Keratinocyte (primary cell): Measurements from ENCODE around the gene CASP6. TPM values are rescaled to one million over a fixed set of nuclear protein-coding genes. Genes with fewer than 3 reads are reported as not detected.

Experiments
- DNase-seq: peaks from one replicate; pipeline ENCODE4 v3.0.0-alpha.2; 2011; ENCODE audit warnings: low read depth, missing footprints, low spot score
- FAIRE-seq: peaks from 2 replicates; lab custom pipeline; 2011; peaks lifted over from hg19 to GRCh38; lab: Jason Lieb, UNC
- H2AFZ ChIP-seq: 2 replicates; pipeline ENCODE4 v1.6.0; 2012; ENCODE audit warnings: low read length, control low read depth, inconsistent platforms; ENCODE audit not compliant: control insufficient read depth
- H3K27ac ChIP-seq: 2 replicates; pipeline ENCODE4 v1.5.1; 2011; ENCODE audit warnings: low read length; ENCODE audit not compliant: control insufficient read depth, insufficient read depth
- H3K27me3 ChIP-seq: 3 replicates; pipeline ENCODE4 v1.6.0; 2011; ENCODE audit warnings: low read length; ENCODE audit not compliant: control insufficient read depth, insufficient read depth; ENCODE audit errors: extremely low read depth
- H3K36me3 ChIP-seq, 2 experiments: 2 replicates in 1 of 2; 3 replicates in 1 of 2; pipeline ENCODE4 v1.5.1; 2011; ENCODE audit warnings: low read length in 2 of 2, mild to moderate bottlenecking in 1 of 2; ENCODE audit not compliant: control insufficient read depth in 2 of 2, insufficient read depth in 2 of 2; ENCODE audit errors: extremely low read depth in 1 of 2
- H3K4me1 ChIP-seq: 3 replicates; pipeline ENCODE4 v1.5.1; 2011; ENCODE audit warnings: low read length; ENCODE audit not compliant: control insufficient read depth, insufficient read depth; ENCODE audit errors: extremely low read depth
- H3K4me2 ChIP-seq: 3 replicates; pipeline ENCODE4 v1.6.0; 2011; ENCODE audit warnings: low read depth, low read length; ENCODE audit not compliant: control insufficient read depth, insufficient read depth; ENCODE audit errors: extremely low read depth
- H3K4me3 ChIP-seq, 3 experiments: fragments of 200-600 bp in 1 of 3; sonication (generic) in 1 of 3; 2 replicates in 2 of 3; 3 replicates in 1 of 3; pipeline ENCODE4 v1.5.1; 2011 to 2016; ENCODE audit warnings: low read length in 3 of 3, mild to moderate bottlenecking in 3 of 3, control low read depth in 2 of 3, inconsistent platforms in 1 of 3, low read depth in 1 of 3, mixed read lengths in 1 of 3, mixed run types in 1 of 3, moderate library complexity in 1 of 3; ENCODE audit not compliant: control insufficient read depth in 2 of 3, insufficient read depth in 2 of 3; ENCODE audit errors: extremely low read depth in 1 of 3
- H3K79me2 ChIP-seq: 2 replicates; pipeline ENCODE4 v1.6.0; 2012; ENCODE audit warnings: low read length; ENCODE audit not compliant: control insufficient read depth, insufficient read depth
- H3K9ac ChIP-seq: 3 replicates; pipeline ENCODE4 v1.6.0; 2011; ENCODE audit warnings: low read length; ENCODE audit not compliant: control insufficient read depth, insufficient read depth; ENCODE audit errors: extremely low read depth
- H3K9me1 ChIP-seq: 3 replicates; pipeline ENCODE4 v1.6.0; 2011; ENCODE audit warnings: low read length; ENCODE audit not compliant: control insufficient read depth, insufficient read depth; ENCODE audit errors: extremely low read depth
- H3K9me3 ChIP-seq: 2 replicates; pipeline ENCODE4 v1.5.1; 2012; ENCODE audit warnings: low read depth, low read length; ENCODE audit not compliant: control insufficient read depth
- H4K20me1 ChIP-seq: 3 replicates; pipeline ENCODE4 v1.6.0; 2011; ENCODE audit warnings: low read length; ENCODE audit not compliant: control insufficient read depth, insufficient read depth; ENCODE audit errors: extremely low read depth
- CTCF ChIP-seq, 3 experiments: IDR thresholded peaks in 1 of 3; conservative IDR thresholded peaks in 1 of 3; optimal IDR thresholded peaks in 1 of 3; 2 replicates in 2 of 3; 3 replicates in 1 of 3; pipeline versions ENCODE3 to v1.5.1; 2011; ENCODE audit warnings: low read length in 3 of 3, mild to moderate bottlenecking in 3 of 3, moderate library complexity in 2 of 3, control low read depth in 1 of 3, inconsistent platforms in 1 of 3; ENCODE audit not compliant: insufficient read depth in 2 of 3; ENCODE audit errors: extremely low read depth in 1 of 3
- EZH2 ChIP-seq: IDR thresholded peaks from one replicate; pipeline ENCODE4 v1.6.1; 2012; ENCODE audit warnings: inconsistent platforms, mild to moderate bottlenecking, low read length, moderate library complexity
- dilution Hi-C: fragments of 300-500 bp; cut with MboI; formaldehyde crosslinking; loops from one replicate; pipeline ENCODE4 v1.7.0; 2020; ENCODE audit warnings: low sequenced_read_pairs; ENCODE audit not compliant: extremely low pct_ligation_motif_present
- polyA plus RNA-seq, 5 experiments: library from polyadenylated mRNA; depleted of rRNA in 3 of 5; stranded (reverse) in 3 of 5; stranded (forward) in 1 of 5; unstranded in 1 of 5; fragments of >200 nt; gene quantifications; 1 replicate in 1 of 5; 2 replicates in 3 of 5; 3 replicates in 1 of 5; pipeline versions ENCODE4 v1.2.1 to v1.2.3, GENCODE V29; 2011 to 2012; ENCODE audit warnings: missing spikeins in 2 of 5, low read depth in 1 of 5, low replicate concordance in 1 of 5

CASP6 gene
- polyA plus RNA-seq, 1 donor (not counting 4 experiments of a cell fraction or from before 2014, with no cell fraction given), result 52.0 TPM

- no peak for FAIRE-seq
- no peak overlapping the region for H3K9ac ChIP-seq
- no peaks in the 10 kb centered on the region for H3K36me3 ChIP-seq
- H4K20me1 ChIP-seq, result no peaks in the 10 kb centered on the region
- H3K4me1 ChIP-seq, result no peaks in the 10 kb centered on the region
- H3K27ac ChIP-seq, result no peak overlapping the region
- no peak overlapping the region for H2AFZ ChIP-seq
- H3K9me3 ChIP-seq, result no peaks in the 10 kb centered on the region
- TF ChIP-seq EZH2, result no peak
- TF ChIP-seq CTCF (optimal IDR thresholded peaks at IDR 0.05 in 1 of 3, IDR thresholded peaks at IDR 0.05 in 1 of 3, conservative IDR thresholded peaks at IDR 0.05 in 1 of 3; ENCODE audit: extremely low read depth in 1 of 3, insufficient read depth in 2 of 3, low read length in 3 of 3), result no peak
- dilution Hi-C loops, result no loop called here
- H3K9me1 ChIP-seq, result no peaks in the 10 kb centered on the region
- DNase-seq, result no peak
- H3K4me3 ChIP-seq, result no peak overlapping the region
- no peaks in the 10 kb centered on the region for H3K27me3 ChIP-seq
- H3K79me2 ChIP-seq, result no peaks in the 10 kb centered on the region
- no peak overlapping the region for H3K4me2 ChIP-seq
These were observed 30.9 kb downstream of the CASP6 start for GRCh38 chr4:109672169-109672930.

GRCh38 chr4:109671350-109671749 is 31.9 kb downstream of the CASP6 start:
- no peak overlapping the region for H3K4me2 ChIP-seq
- TF ChIP-seq CTCF (optimal IDR thresholded peaks at IDR 0.05 in 1 of 3, IDR thresholded peaks at IDR 0.05 in 1 of 3, conservative IDR thresholded peaks at IDR 0.05 in 1 of 3; ENCODE audit: extremely low read depth in 1 of 3, insufficient read depth in 2 of 3, low read length in 3 of 3) (no peak), EZH2 (no peak)
- DNase-seq, result no peak
- dilution Hi-C loops, result no loop called here
- FAIRE-seq, result no peak
- H3K4me1 ChIP-seq, result no peaks in the 10 kb centered on the region
- H3K9ac ChIP-seq, result no peak overlapping the region
- H3K27me3 ChIP-seq, result no peaks in the 10 kb centered on the region
- no peaks in the 10 kb centered on the region for H3K9me3 ChIP-seq
- H3K4me3 ChIP-seq, result no peak overlapping the region
- H3K79me2 ChIP-seq, result no peaks in the 10 kb centered on the region
- H3K27ac ChIP-seq, result no peak overlapping the region
- H4K20me1 ChIP-seq, result no peaks in the 10 kb centered on the region
- H3K9me1 ChIP-seq, result no peaks in the 10 kb centered on the region
- H2AFZ ChIP-seq, result no peak overlapping the region
- no peaks in the 10 kb centered on the region for H3K36me3 ChIP-seq
